Activated CD4-positive, alpha-beta T cell treated with anti-CD3 and anti-CD28 coated beads for 4 hours (primary cell): ENCODE measurements around the gene CAMK2A.

Source experiments
- DNase-seq, 2 donors: peaks; one replicate each; pipeline ENCODE4 v3.0.0-alpha.2; 2020

The CAMK2A gene

GRCh38 chr5:150203832-150204589, 85.6 kb downstream of the CAMK2A start:
- no peak for DNase-seq

- no peak for DNase-seq
These were observed 87.1 kb downstream of the CAMK2A start for GRCh38 chr5:150202501-150202900.

GRCh38 chr5:150197476-150197875, 92.1 kb downstream of the CAMK2A start:
- DNase-seq = no peak

- no peak for DNase-seq
These were observed 92.6 kb downstream of the CAMK2A start for GRCh38 chr5:150196986-150197385.

GRCh38 chr5:150196514-150196913, 93.1 kb downstream of the CAMK2A start:
- no peak for DNase-seq

- DNase-seq = no peak
These were observed 93.7 kb downstream of the CAMK2A start for GRCh38 chr5:150195736-150196485.

- no peak for DNase-seq
These were observed 97.1 kb downstream of the CAMK2A start for GRCh38 chr5:150192462-150192861.

GRCh38 chr5:150190987-150191386, 98.6 kb downstream of the CAMK2A start:
- DNase-seq = no peak

GRCh38 chr5:150190503-150190979, 99.0 kb downstream of the CAMK2A start:
- DNase-seq = no peak

GRCh38 chr5:150189728-150190502, 99.7 kb downstream of the CAMK2A start, which contains the start of gene SLC6A7:
Gene SLC6A7 (plus strand): TSS chr5:150190062. CDS start chr5:150190328, 266 bp downstream.
- no peak for DNase-seq

GRCh38 chr5:150189326-150189725, 100.2 kb downstream of the CAMK2A start:
- DNase-seq = no peak

GRCh38 chr5:150188146-150188842, 101.3 kb downstream of the CAMK2A start:
- no peak for DNase-seq

GRCh38 chr5:150186897-150187296, 102.7 kb downstream of the CAMK2A start:
- no peak for DNase-seq

- no peak for DNase-seq
These were observed 103.4 kb downstream of the CAMK2A start for GRCh38 chr5:150186137-150186536.

GRCh38 chr5:150184990-150185912, 104.3 kb downstream of the CAMK2A start:
- no peak for DNase-seq

GRCh38 chr5:150184006-150184405, 105.6 kb downstream of the CAMK2A start:
- DNase-seq = no peak

- no peak for DNase-seq
These were observed 106.1 kb downstream of the CAMK2A start for GRCh38 chr5:150183436-150183835.

GRCh38 chr5:150182774-150183173, 106.8 kb downstream of the CAMK2A start:
- DNase-seq = no peak

- no peak for DNase-seq
These were observed 107.6 kb downstream of the CAMK2A start for GRCh38 chr5:150181766-150182545.

- no peak for DNase-seq
These were observed 108.5 kb downstream of the CAMK2A start for GRCh38 chr5:150181027-150181426.
